Measurements from ENCODE around the gene KRT23.
"Not testable (repeated sequence)": the region's sequence is repeated elsewhere in the genome, so short reads cannot be mapped to it uniquely, and the experiment has no call there.

KRT23 gene

GRCh38 chr17:40952154-40952553, 14.7 kb upstream of the KRT23 start:
- no peak for DNase-seq
- in situ Hi-C loops (cut with HindIII; ENCODE audit: low pct_ligation_motif_present, low pct_unique_long_range_greater_than_20kb, low sequenced_read_pairs), result no loop called here

DNA sequence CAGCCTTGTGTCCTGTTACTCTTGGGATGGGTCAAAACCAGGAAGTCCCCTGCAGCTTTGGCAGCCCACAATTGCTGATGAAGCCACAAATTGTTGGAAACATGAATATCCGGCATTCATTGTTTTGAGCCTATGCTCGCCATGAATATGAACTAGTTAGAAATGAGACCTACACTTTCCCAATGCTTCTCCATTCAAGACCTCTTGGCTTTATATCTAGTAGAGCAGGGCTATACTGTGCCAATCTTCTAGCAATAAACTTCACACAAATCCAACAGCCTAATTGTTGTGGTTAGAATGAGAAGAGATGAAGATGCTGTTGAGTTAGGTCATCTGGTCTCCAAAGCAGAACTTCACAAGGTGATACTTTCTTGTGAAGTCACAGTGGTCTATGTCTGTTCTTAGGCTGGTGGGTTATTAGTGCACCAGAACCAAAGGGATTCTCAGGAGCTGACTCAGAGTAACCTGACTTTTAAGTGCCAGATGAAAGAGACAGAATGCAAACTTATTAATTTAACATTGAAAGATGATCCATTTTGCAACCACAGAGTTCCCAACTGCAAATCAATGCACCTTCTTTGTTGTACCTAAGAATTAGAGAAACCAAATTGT, 13.7 kb upstream of the KRT23 start:
- in situ Hi-C loops (cut with HindIII; ENCODE audit: low pct_ligation_motif_present, low pct_unique_long_range_greater_than_20kb, low sequenced_read_pairs), result no loop called here
- DNase-seq, result no peak

DNA sequence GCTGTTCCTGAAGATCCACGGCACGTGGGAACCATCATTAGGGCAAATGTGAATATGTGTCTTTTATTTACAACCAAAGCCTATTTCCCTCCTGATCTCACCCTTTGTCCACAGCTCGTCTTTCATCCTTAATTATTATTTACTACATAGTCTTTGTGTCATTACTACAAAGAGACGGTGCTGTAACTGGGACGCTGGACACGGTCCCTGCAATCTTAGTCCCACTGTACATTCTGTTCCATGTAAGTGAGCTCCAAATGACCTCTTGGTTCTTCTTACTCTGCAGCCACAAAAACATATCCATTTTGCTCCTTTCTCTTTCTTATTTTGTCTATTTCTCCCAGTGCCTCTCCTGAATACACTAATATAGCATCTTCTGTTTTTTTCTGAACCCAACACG, 12.7 kb upstream of the KRT23 start:
- DNase-seq, result no peak
- in situ Hi-C loops (cut with HindIII; ENCODE audit: low pct_ligation_motif_present, low pct_unique_long_range_greater_than_20kb, low sequenced_read_pairs), result no loop called here

GRCh38 chr17:40949418-40949817, 12.0 kb upstream of the KRT23 start:
- DNase-seq, result no peak
- in situ Hi-C loops (cut with HindIII; ENCODE audit: low pct_ligation_motif_present, low pct_unique_long_range_greater_than_20kb, low sequenced_read_pairs), result no loop called here

DNA sequence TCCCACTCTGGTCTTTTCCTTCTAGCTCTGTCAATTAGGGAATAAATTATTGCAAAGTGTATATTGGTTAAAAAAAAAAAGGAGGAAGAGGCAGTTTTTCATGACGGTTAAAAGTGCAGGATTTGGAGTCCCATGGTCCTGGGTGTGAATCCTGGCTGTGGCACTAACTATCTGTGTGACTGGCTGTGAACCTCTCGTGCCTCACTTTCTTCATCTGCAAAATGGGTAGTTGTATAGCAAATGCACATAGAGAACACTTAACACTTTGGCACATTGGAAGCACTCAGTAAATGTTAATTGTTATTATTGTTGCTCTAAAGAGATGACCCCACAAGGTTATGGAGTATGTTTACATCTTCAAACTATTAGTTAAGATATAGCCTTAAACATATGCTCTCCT, 10.5 kb upstream of the KRT23 start:
- in situ Hi-C loops (cut with HindIII; ENCODE audit: low pct_ligation_motif_present, low pct_unique_long_range_greater_than_20kb, low sequenced_read_pairs), result no loop called here
- DNase-seq, result no peak

GRCh38 chr17:40945414-40945813, 8.0 kb upstream of the KRT23 start:
- in situ Hi-C loops (cut with HindIII; ENCODE audit: low pct_ligation_motif_present, low pct_unique_long_range_greater_than_20kb, low sequenced_read_pairs), result no loop called here
- no peak for DNase-seq

DNA sequence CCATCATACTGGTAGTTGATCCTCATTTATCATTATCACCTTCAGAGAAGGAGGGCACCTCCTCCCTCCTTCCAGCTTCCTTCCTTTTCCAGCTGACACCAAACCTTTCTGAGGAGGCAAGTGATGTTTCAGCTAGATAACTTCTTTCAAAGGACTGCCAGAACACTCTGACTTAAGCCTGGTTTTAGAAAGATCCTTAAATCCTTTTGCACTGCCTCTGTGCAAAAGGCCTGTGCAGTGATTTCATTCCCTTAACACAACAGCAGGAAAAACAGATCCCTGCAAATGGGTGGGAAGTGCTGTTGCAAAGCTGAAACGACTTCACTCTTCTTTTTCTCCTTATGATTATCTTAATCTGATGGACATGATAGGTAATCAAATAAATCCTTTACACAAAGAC, 7.1 kb upstream of the KRT23 start:
- DNase-seq, result no peak
- in situ Hi-C loops (cut with HindIII; ENCODE audit: low pct_ligation_motif_present, low pct_unique_long_range_greater_than_20kb, low sequenced_read_pairs), result no loop called here

- DNase-seq, result no peak
- in situ Hi-C loops (cut with HindIII; ENCODE audit: low pct_ligation_motif_present, low pct_unique_long_range_greater_than_20kb, low sequenced_read_pairs), result no loop called here
Measured at GRCh38 chr17:40942553-40942952, 5.1 kb upstream of the KRT23 start.

GRCh38 chr17:40940266-40940665, 2.8 kb upstream of the KRT23 start:
- in situ Hi-C loops (cut with HindIII; ENCODE audit: low pct_ligation_motif_present, low pct_unique_long_range_greater_than_20kb, low sequenced_read_pairs), result no loop called here
- DNase-seq, result no peak

- DNase-seq, result no peak
- in situ Hi-C loops (cut with HindIII; ENCODE audit: low pct_ligation_motif_present, low pct_unique_long_range_greater_than_20kb, low sequenced_read_pairs), result no loop called here
Measured at GRCh38 chr17:40938981-40939380, 1.5 kb upstream of the KRT23 start.

DNA sequence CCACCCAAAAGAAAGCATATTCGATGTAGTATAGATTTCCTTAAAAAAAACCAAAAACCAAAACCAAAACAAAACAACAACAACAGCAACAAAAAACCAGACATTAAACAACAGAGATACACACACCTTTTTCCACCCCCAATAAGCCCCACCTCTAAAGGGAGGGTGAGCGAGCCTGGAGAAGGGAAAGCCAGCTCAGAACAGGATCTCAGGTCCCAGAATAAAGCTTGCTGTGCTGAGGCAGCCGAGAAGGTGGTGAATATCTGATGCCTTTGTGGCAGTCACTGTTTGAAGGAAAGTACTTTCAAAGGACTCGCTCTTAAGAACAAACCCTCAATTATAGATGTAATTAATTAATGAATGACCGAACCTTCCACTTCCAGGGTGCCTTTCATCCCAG, 470 bp downstream of the KRT23 start:
- in situ Hi-C loops (cut with HindIII; ENCODE audit: low pct_ligation_motif_present, low pct_unique_long_range_greater_than_20kb, low sequenced_read_pairs), result no loop called here
- no peak for DNase-seq

DNA sequence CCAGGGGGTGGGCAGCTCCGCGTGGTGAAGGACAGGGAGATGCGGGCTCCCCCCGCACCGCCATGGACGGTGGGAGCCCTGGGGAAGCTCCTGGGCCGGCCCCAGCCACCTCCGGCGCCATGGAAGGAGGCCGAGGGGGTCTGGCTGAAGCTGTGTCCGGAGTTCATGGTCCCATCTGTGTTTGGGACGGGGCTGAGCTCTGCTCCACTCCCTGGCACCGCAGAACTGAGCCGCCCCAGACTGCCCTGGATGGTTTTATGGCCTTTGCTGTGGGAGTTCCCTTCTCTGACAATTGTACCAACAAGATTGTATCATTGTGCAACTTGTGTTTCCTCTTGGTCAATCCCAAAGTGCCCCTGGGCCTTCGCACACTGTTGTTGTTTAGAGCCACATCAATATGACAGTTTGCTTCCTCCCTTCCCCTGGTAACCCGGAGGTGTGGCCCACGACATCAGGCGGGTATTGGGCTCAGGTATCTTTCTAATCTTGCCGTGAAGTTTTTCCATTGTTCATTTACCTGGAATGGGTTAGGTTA, 942 bp downstream of the KRT23 start:
- no peak for DNase-seq
- in situ Hi-C loops (cut with HindIII; ENCODE audit: low pct_ligation_motif_present, low pct_unique_long_range_greater_than_20kb, low sequenced_read_pairs), result no loop called here

DNA sequence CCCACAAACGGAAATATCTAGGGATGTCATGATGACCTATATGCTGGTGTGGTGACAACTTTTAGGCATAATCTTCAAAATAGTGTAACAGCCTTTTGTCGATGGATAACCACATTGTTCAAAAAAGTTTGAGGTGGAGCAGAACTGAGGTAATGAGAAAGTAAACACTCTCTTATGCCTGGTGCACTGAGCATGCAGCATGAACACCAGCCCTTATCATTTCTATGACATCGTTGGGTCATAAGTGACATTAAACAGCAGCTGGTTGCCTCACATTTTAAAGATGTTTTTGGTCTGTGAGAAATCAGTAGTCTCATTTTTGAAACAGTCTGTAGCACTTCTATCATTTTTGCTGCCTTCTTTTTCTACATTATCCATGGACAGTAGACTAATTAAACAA, 1.8 kb downstream of the KRT23 start:
- no peak for DNase-seq
- in situ Hi-C loops (cut with HindIII; ENCODE audit: low pct_ligation_motif_present, low pct_unique_long_range_greater_than_20kb, low sequenced_read_pairs), result no loop called here

DNA sequence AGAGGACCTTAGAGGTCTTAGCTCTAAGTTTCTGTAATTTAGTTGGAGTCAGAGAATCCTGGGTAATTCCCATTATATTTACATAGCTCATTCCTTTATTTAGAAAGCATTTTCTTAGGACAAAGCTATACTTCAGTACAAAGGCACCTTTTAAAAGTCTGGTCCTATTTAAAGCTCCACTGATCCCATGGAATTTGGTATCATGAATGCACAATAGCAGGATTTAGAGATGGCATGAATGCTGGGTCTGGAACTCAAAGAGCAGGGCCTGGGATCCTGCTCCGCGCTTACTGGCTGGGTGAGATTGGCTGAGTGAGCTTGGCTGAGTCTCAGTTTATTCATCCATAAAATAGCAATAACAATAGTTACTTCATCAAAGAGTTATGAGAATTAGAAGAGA, 4.8 kb downstream of the KRT23 start:
- DNase-seq, result no peak
- in situ Hi-C loops (cut with HindIII; ENCODE audit: low pct_ligation_motif_present, low pct_unique_long_range_greater_than_20kb, low sequenced_read_pairs), result no loop called here

DNA sequence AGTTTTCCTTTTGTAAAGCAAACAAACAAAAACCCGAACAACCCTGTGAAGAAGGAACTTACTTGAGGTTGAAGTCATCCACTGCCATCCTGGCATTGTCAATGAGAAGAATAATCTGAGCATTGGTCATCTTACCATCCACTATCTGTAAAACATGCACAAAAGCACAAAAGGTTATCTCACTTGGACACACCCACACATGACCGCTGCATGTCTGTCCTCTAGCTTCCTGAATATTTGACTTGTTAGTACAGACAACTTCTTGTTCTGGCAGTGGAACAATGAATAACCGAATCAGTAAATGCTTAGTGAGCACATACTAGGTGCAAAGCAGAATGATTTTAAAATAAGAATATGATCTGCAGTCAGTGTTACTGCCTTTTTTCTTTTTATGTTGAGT, 6.1 kb downstream of the KRT23 start:
- in situ Hi-C loops (cut with HindIII; ENCODE audit: low pct_ligation_motif_present, low pct_unique_long_range_greater_than_20kb, low sequenced_read_pairs), result no loop called here
- no peak for DNase-seq

GRCh38 chr17:40926341-40926740, 11.1 kb downstream of the KRT23 start:
- in situ Hi-C loops (cut with HindIII; ENCODE audit: low pct_ligation_motif_present, low pct_unique_long_range_greater_than_20kb, low sequenced_read_pairs), result no loop called here
- DNase-seq, result no peak

GRCh38 chr17:40922239-40922638, 15.2 kb downstream of the KRT23 start:
- peak; percentile 84 for DNase-seq

GRCh38 chr17:40921026-40921425, 16.4 kb downstream of the KRT23 start:
- DNase-seq, result no peak
- in situ Hi-C loops (cut with HindIII; ENCODE audit: low pct_ligation_motif_present, low pct_unique_long_range_greater_than_20kb, low sequenced_read_pairs), result no loop called here

More at GRCh38 chr17:40922239-40922638, 15.2 kb downstream of the KRT23 start:
- in situ Hi-C loops (cut with HindIII; ENCODE audit: low pct_ligation_motif_present, low pct_unique_long_range_greater_than_20kb, low sequenced_read_pairs), result no loop called here

- in situ Hi-C loops (cut with HindIII; ENCODE audit: low pct_ligation_motif_present, low pct_unique_long_range_greater_than_20kb, low sequenced_read_pairs); DNase-seq: not testable (repeated sequence)
Measured at GRCh38 chr17:40917116-40917515, 20.3 kb downstream of the KRT23 start.

DNA sequence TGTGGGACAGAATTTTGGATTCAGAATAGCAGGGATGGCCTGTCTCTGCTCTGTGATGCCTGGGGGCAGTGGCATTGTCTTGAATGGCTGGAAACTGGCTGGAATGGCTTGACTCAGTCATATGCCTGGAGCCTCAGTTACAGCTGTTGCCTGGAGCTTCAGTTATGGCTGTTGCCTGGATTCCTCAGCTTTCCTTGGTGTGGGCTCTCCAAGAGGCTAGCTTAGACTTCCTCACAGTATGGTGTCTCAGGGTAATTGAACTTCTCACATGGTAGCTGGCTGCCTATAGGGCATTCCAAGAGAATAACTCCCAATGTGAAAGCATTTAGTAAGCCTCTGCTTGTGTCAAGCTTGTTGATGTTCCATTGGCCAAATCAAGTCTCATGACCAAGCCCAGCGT, 21.1 kb downstream of the KRT23 start:
- DNase-seq, result no peak
- in situ Hi-C loops (cut with HindIII; ENCODE audit: low pct_ligation_motif_present, low pct_unique_long_range_greater_than_20kb, low sequenced_read_pairs), result no loop called here
